NCI-H2171 treated with DMSO at 0.1 percent for 48 hours (cell line): ENCODE measurements around the gene MYO7B.

ENCODE experiments used
- DNase-seq: peaks from one replicate; lab custom pipeline; 2025; lab: John Stamatoyannopoulos, UW

The MYO7B gene

GRCh38 chr2:127637725-127638252, 102.3 kb downstream of the MYO7B start:
- DNase-seq: no peak

GRCh38 chr2:127638361-127639110, 103.1 kb downstream of the MYO7B start:
- no peak for DNase-seq

- DNase-seq: no peak
Observed at GRCh38 chr2:127639111-127639474, 103.6 kb downstream of the MYO7B start.

GRCh38 chr2:127640082-127641072, 104.9 kb downstream of the MYO7B start:
- DNase-seq: peak; percentile 61

GRCh38 chr2:127641133-127641532, 105.7 kb downstream of the MYO7B start:
- no peak for DNase-seq

GRCh38 chr2:127641846-127642507, 106.5 kb downstream of the MYO7B start:
- DNase-seq: no peak

GRCh38 chr2:127642706-127643438, 107.4 kb downstream of the MYO7B start:
- DNase-seq: no peak

GRCh38 chr2:127643439-127644065, 108.1 kb downstream of the MYO7B start:
- DNase-seq: no peak

- no peak for DNase-seq
Observed at GRCh38 chr2:127644066-127645025, 108.9 kb downstream of the MYO7B start.

- DNase-seq: no peak
Observed at GRCh38 chr2:127645026-127645394, 109.5 kb downstream of the MYO7B start.

GRCh38 chr2:127645395-127646291, 110.2 kb downstream of the MYO7B start, which contains the start of gene GPR17:
GPR17 (plus strand) TSS chr2:127646153; CDS start chr2:127650736, 4,583 bp downstream.
- DNase-seq: no peak

GRCh38 chr2:127646487-127647241, 111.2 kb downstream of the MYO7B start:
- DNase-seq: no peak

- DNase-seq: no peak
Observed at GRCh38 chr2:127647242-127648190, 112.0 kb downstream of the MYO7B start.

- DNase-seq: no peak
Observed at GRCh38 chr2:127648321-127648720, 112.8 kb downstream of the MYO7B start.

- DNase-seq: no peak
Observed at GRCh38 chr2:127649100-127649611, 113.7 kb downstream of the MYO7B start.

- peak; percentile 37 for DNase-seq
Observed at GRCh38 chr2:127649684-127650040, 114.2 kb downstream of the MYO7B start.
